HTR-8/SVneo (cell line): ENCODE data around the gene DCAKD.

Source experiments
- DNase-seq: peaks from one replicate; pipeline ENCODE4 v3.0.0; 2011; ENCODE audit warnings: low spot score, mixed read lengths; ENCODE audit not compliant: insufficient read length
- FAIRE-seq: peaks from 2 replicates; lab custom pipeline; 2011; peaks lifted over from hg19 to GRCh38; lab: Jason Lieb, UNC

DCAKD gene

GRCh38 chr17:44979426-44979995 is 71.9 kb downstream of the DCAKD start:
- FAIRE-seq = peak; percentile 38
- no peak for DNase-seq

GRCh38 chr17:44978807-44979206 is 72.6 kb downstream of the DCAKD start:
- peak; percentile 55 for FAIRE-seq

GRCh38 chr17:44977814-44978550 is 73.5 kb downstream of the DCAKD start:
- FAIRE-seq = no peak

More at GRCh38 chr17:44978807-44979206, 72.6 kb downstream of the DCAKD start:
- no peak for DNase-seq

DNA sequence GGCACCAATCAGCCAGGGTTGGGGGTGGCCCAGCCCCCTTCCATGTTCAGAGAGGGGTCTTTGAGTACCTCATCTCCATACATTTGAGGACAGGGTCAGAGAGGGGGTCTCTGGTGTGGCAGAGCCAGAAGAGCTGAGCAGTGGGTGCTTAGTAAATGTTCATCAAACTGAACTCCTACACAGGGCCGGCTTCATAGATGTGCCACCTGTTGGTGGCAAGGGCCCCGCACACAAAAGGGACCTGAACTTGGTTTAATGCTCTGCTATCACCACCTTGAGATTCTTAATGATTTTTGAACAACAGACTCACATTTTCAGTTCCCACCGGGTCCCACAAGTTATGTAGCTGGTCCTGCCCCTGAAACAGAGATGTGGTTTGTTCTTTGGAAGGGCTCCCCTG is 74.4 kb downstream of the DCAKD start:
- DNase-seq = no peak
- FAIRE-seq = peak; percentile 52

More at GRCh38 chr17:44977814-44978550, 73.5 kb downstream of the DCAKD start:
- DNase-seq = no peak

DNA sequence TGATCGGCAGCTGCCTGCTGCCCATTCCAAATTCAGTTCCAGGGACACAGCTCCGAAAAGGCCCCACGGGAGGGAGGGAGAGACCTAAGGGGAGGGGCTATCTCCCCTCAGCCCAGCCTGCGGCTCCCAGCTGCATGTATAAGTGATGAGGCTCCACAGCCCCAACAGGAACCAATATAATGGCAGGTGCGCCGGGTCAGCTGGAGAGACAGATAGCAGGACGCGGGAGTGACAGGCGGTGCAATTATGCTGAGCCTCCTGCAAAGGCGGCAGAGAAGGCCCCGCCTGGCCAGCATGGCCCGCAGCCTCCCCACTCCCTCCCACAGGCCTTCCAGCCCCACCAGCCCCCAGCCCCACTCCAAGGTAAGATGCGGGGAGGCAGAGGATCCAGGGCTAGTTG is 75.2 kb downstream of the DCAKD start:
- FAIRE-seq (no peak), DNase-seq (no peak)
